GM23248 (cell line): Measurements from ENCODE around the gene CLPTM1L.

Source experiments
- EZH2 ChIP-seq: fragments of 200-600 bp; sonication (generic); IDR thresholded peaks from 2 replicates; pipeline ENCODE4 v1.6.1; 2018; ENCODE audit warnings: antibody characterized with exemption, mild to moderate bottlenecking; ENCODE audit not compliant: insufficient read depth, poor library complexity, severe bottlenecking
- EZH2phosphoT487 ChIP-seq: fragments of 200-600 bp; sonication (generic); IDR thresholded peaks from 2 replicates; pipeline ENCODE4 v1.6.1; 2018; ENCODE audit warnings: antibody characterized with exemption, moderate library complexity, mild to moderate bottlenecking, low read depth; ENCODE audit not compliant: insufficient read depth

DNA sequence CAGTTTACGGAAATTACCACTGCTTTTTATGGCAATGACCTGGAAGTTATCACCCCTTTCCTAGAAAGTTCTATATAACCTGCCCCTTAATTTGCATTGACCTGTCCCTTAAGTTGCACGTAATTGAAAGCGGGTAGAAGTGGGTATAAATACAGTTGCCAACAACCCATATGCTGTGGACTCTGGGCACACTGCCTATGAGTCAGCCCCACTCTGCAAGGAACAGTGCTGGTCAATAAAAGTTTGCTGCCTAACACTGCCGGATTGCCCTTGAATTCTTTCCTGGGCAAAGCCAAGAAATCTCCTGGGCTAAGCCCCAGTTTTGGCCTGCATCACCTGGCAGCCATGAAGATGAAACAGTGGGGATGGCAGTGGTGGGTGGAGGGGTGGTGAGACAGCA, 23.9 kb upstream of the CLPTM1L start:
- TF ChIP-seq EZH2 = no peak
- TF ChIP-seq EZH2phosphoT487 = no peak
